Epidermal melanocyte (primary cell): Measurements from ENCODE around the gene PPP1R14B.

ENCODE experiments used
- DNase-seq: peaks from one replicate; pipeline ENCODE4 v3.0.0; 2011; ENCODE audit warnings: low spot score; ENCODE audit not compliant: insufficient read length

The PPP1R14B gene

GRCh38 chr11:64281957-64282770, 35.4 kb upstream of the PPP1R14B start:
- no peak for DNase-seq

GRCh38 chr11:64278576-64279190, 31.9 kb upstream of the PPP1R14B start:
- no peak for DNase-seq

- no peak for DNase-seq
Measured at GRCh38 chr11:64276653-64277431, 30.1 kb upstream of the PPP1R14B start.

GRCh38 chr11:64275841-64276240, 29.1 kb upstream of the PPP1R14B start:
- no peak for DNase-seq

GRCh38 chr11:64275031-64275800, 28.5 kb upstream of the PPP1R14B start:
- no peak for DNase-seq

- DNase-seq: peak; percentile 78
Measured at GRCh38 chr11:64269540-64270220, 22.9 kb upstream of the PPP1R14B start.

- no peak for DNase-seq
Measured at GRCh38 chr11:64268893-64269539, 22.3 kb upstream of the PPP1R14B start.

- DNase-seq: no peak
Measured at GRCh38 chr11:64268025-64268892, 21.5 kb upstream of the PPP1R14B start.

- no peak for DNase-seq
Measured at GRCh38 chr11:64267207-64267945, 20.6 kb upstream of the PPP1R14B start.

- no peak for DNase-seq
Measured at GRCh38 chr11:64266339-64266738, 19.6 kb upstream of the PPP1R14B start.

GRCh38 chr11:64265176-64266160, 18.7 kb upstream of the PPP1R14B start:
- DNase-seq: no peak

- DNase-seq: no peak
Measured at GRCh38 chr11:64264371-64264852, 17.7 kb upstream of the PPP1R14B start.

GRCh38 chr11:64263947-64264317, 17.2 kb upstream of the PPP1R14B start:
- DNase-seq: no peak

- DNase-seq: no peak
Measured at GRCh38 chr11:64263021-64263946, 16.5 kb upstream of the PPP1R14B start.

- DNase-seq: no peak
Measured at GRCh38 chr11:64262271-64263002, 15.7 kb upstream of the PPP1R14B start.
